ENCODE data around the gene TMEM44.

The TMEM44 gene

GRCh38 chr3:194654443-194654842 lies 21.2 kb upstream of the TMEM44 start:
- Histone ChIP-seq H3K27ac (no peak overlapping the region), H3K9me3 (no peaks in the 10 kb centered on the region; the same call in 1 of the 2 replicates), H3K9ac (no peak overlapping the region), H3K4me2 (no peak overlapping the region), H3K27me3 (no peaks in the 10 kb centered on the region), H3K4me3 (no peak overlapping the region), H3K36me3 (peaks cover 84% of the 10 kb centered on the region), H3K4me1 (no peaks in the 10 kb centered on the region; the same call in 1 of the 2 replicates), H4K20me1 (no peaks in the 10 kb centered on the region)
- no peak for TF ChIP-seq Cebpa-rat (IDR thresholded peaks at IDR 0.05)

GRCh38 chr3:194647747-194648146 lies 14.5 kb upstream of the TMEM44 start:
- Histone ChIP-seq H3K9ac (no peak overlapping the region), H3K36me3 (peaks cover 92% of the 10 kb centered on the region), H3K9me3 (no peaks in the 10 kb centered on the region), H4K20me1 (no peaks in the 10 kb centered on the region), H3K4me1 (no peaks in the 10 kb centered on the region), H3K27me3 (no peaks in the 10 kb centered on the region), H3K27ac (no peak overlapping the region), H3K4me2 (no peak overlapping the region), H3K4me3 (no peak overlapping the region)
- no peak for TF ChIP-seq Cebpa-rat (IDR thresholded peaks at IDR 0.05)

GRCh38 chr3:194642769-194643168 lies 9.6 kb upstream of the TMEM44 start:
- Histone ChIP-seq H3K27ac (no peak overlapping the region), H3K9ac (no peak overlapping the region), H3K27me3 (no peaks in the 10 kb centered on the region), H3K4me2 (no peak overlapping the region), H4K20me1 (no peaks in the 10 kb centered on the region), H3K9me3 (no peaks in the 10 kb centered on the region), H3K36me3 (peaks cover 70% of the 10 kb centered on the region), H3K4me1 (peaks cover 16% of the 10 kb centered on the region), H3K4me3 (no peak overlapping the region)
- TF ChIP-seq Cebpa-rat (IDR thresholded peaks at IDR 0.05), result no peak

GRCh38 chr3:194640829-194641228 lies 7.6 kb upstream of the TMEM44 start:
- H4K20me1 ChIP-seq, result no peaks in the 10 kb centered on the region
- H3K27me3 ChIP-seq, result no peaks in the 10 kb centered on the region
- H3K9me3 ChIP-seq, result no peaks in the 10 kb centered on the region
- peaks cover 54% of the 10 kb centered on the region for H3K36me3 ChIP-seq
- no peak overlapping the region for H3K4me3 ChIP-seq
- H3K4me2 ChIP-seq, result no peak overlapping the region
- H3K9ac ChIP-seq, result no peak overlapping the region
- TF ChIP-seq Cebpa-rat (IDR thresholded peaks at IDR 0.05), result no peak
- H3K4me1 ChIP-seq, result peaks cover 16% of the 10 kb centered on the region
- no peak overlapping the region for H3K27ac ChIP-seq

GRCh38 chr3:194638991-194639605 lies 5.9 kb upstream of the TMEM44 start:
- H3K4me1 ChIP-seq, result peaks cover 16% of the 10 kb centered on the region
- H3K4me2 ChIP-seq, result peak overlapping the region; percentile 42; the same call in 1 of the 2 replicates
- no peaks in the 10 kb centered on the region for H3K27me3 ChIP-seq
- no peak overlapping the region for H3K9ac ChIP-seq
- no peak for TF ChIP-seq Cebpa-rat (IDR thresholded peaks at IDR 0.05)
- peaks cover 40% of the 10 kb centered on the region for H3K36me3 ChIP-seq
- H3K4me3 ChIP-seq, result no peak overlapping the region
- H4K20me1 ChIP-seq, result no peaks in the 10 kb centered on the region
- no peak overlapping the region for H3K27ac ChIP-seq
- no peaks in the 10 kb centered on the region for H3K9me3 ChIP-seq

GRCh38 chr3:194637541-194638400 lies 4.6 kb upstream of the TMEM44 start:
- no peaks in the 10 kb centered on the region for H3K9me3 ChIP-seq
- H3K9ac ChIP-seq, result no peak overlapping the region
- H3K4me3 ChIP-seq, result no peak overlapping the region
- H3K4me2 ChIP-seq, result no peak overlapping the region
- H3K36me3 ChIP-seq, result peaks cover 28% of the 10 kb centered on the region
- H3K27ac ChIP-seq, result no peak overlapping the region
- H4K20me1 ChIP-seq, result no peaks in the 10 kb centered on the region
- TF ChIP-seq Cebpa-rat (IDR thresholded peaks at IDR 0.05), result no peak
- peaks cover 16% of the 10 kb centered on the region for H3K4me1 ChIP-seq
- H3K27me3 ChIP-seq, result no peaks in the 10 kb centered on the region

GRCh38 chr3:194637066-194637465 lies 3.8 kb upstream of the TMEM44 start:
- H4K20me1 ChIP-seq, result no peaks in the 10 kb centered on the region
- no peak overlapping the region for H3K4me3 ChIP-seq
- no peak overlapping the region for H3K4me2 ChIP-seq
- TF ChIP-seq Cebpa-rat (IDR thresholded peaks at IDR 0.05), result no peak
- H3K27me3 ChIP-seq, result no peaks in the 10 kb centered on the region
- no peaks in the 10 kb centered on the region for H3K9me3 ChIP-seq
- peaks cover 23% of the 10 kb centered on the region for H3K36me3 ChIP-seq
- H3K4me1 ChIP-seq, result peaks cover 23% of the 10 kb centered on the region
- H3K9ac ChIP-seq, result no peak overlapping the region
- no peak overlapping the region for H3K27ac ChIP-seq

- Histone ChIP-seq H3K36me3 (peaks cover 36% of the 10 kb centered on the region), H3K9ac (peak overlapping the region; percentile 86), H3K27me3 (no peaks in the 10 kb centered on the region), H3K4me2 (peak overlapping the region; percentile 90), H3K4me1 (peaks cover 9% of the 10 kb centered on the region), H4K20me1 (no peaks in the 10 kb centered on the region), H3K4me3 (peak overlapping the region; percentile 84), H3K9me3 (peaks cover 31% of the 10 kb centered on the region), H3K27ac (peak overlapping the region; percentile 86)
- no peak for TF ChIP-seq Cebpa-rat (IDR thresholded peaks at IDR 0.05)
Observed at GRCh38 chr3:194632809-194633348, 340 bp downstream of the TMEM44 start.

GRCh38 chr3:194632226-194632808 lies 902 bp downstream of the TMEM44 start:
- H3K4me3 ChIP-seq, result peak overlapping the region; percentile 84
- no peaks in the 10 kb centered on the region for H3K27me3 ChIP-seq
- H3K4me2 ChIP-seq, result peak overlapping the region; percentile 90
- peak overlapping the region; percentile 86; the same call in 1 of the 2 replicates for H3K27ac ChIP-seq
- no peaks in the 10 kb centered on the region for H4K20me1 ChIP-seq
- H3K9ac ChIP-seq, result peak overlapping the region; percentile 86
- H3K4me1 ChIP-seq, result peaks cover 9% of the 10 kb centered on the region
- no peak for TF ChIP-seq Cebpa-rat (IDR thresholded peaks at IDR 0.05)
- H3K9me3 ChIP-seq, result peaks cover 31% of the 10 kb centered on the region
- H3K36me3 ChIP-seq, result peaks cover 42% of the 10 kb centered on the region
